Mucosa of descending colon (tissue), 3 donors: ENCODE results near the gene CHURC1. TPM values are rescaled to one million over a fixed set of nuclear protein-coding genes. Genes with fewer than 3 reads are reported as not detected.

ENCODE experiments used
- ATAC-seq: fragments of 200-7000 bp; cut with Tn5 transposase; one replicate; pipeline ENCODE4 v1.9.1; 2020; ENCODE audit warnings: mild to moderate bottlenecking, moderate library complexity
- DNase-seq, 3 donors: peaks; one replicate each; pipeline ENCODE4 v3.0.0-alpha.2; 2020
- H3K36me3 ChIP-seq: fragments of 200-600 bp; one replicate; pipeline ENCODE4 v1.8.0; 2021; ENCODE audit warnings: low read depth, mild to moderate bottlenecking
- H3K4me1 ChIP-seq: fragments of 200-600 bp; one replicate; pipeline ENCODE4 v1.8.0; 2021; ENCODE audit warnings: low read depth, mild to moderate bottlenecking
- H3K4me3 ChIP-seq: fragments of 200-600 bp; one replicate; pipeline ENCODE4 v1.8.0; 2021; ENCODE audit warnings: mild to moderate bottlenecking
- H3K9me3 ChIP-seq: fragments of 200-600 bp; one replicate; pipeline ENCODE4 v1.8.0; 2021; ENCODE audit warnings: mild to moderate bottlenecking
- intact Hi-C, 2 donors: fragments of 100-400 bp; cut with DNase I in 1 of 2; cut with micrococcal nuclease in 1 of 2; formaldehyde crosslinking; loops; one replicate each; pipeline versions ENCODE4 v1.11.0 to v1.11.1; 2022; cut with DNase I, micrococcal nuclease
- total RNA-seq, 3 donors: library from RNA; stranded (reverse); fragmentation: NEBNext Ultra II Directional in 2 of 3; extraction: Animal tissue kit (Norgen Biotek cat#: 25700) in 2 of 3; gene quantifications; one replicate each; pipeline versions ENCODE4 v1.2.1 to v1.2.4, GENCODE V29; 2021 to 2023
- TF ChIP-seq, protein P1 (sequence below): fragments of 200-600 bp; IDR thresholded peaks from one replicate; pipeline ENCODE4 v1.8.0; 2022; ENCODE audit warnings: antibody characterized with exemption, mild to moderate bottlenecking
- donor health status: DM: no; HTN: no; CAD: no; lungs with moderate emphysema.
- donor health status: DM: no; HTN: no; CAD: no.
- donor health status: DM: no; HTN: yes; CAD: no.

The CHURC1 gene
- total RNA-seq, 3 donors from 2014 or later = 52.4 to 66.5 (median 65.4) TPM

GRCh38 chr14:64939817-64940190 is 25.5 kb downstream of the CHURC1 start:
- peak in 1 of 3 donors; percentile 8 for DNase-seq
- peaks cover 26% of the 10 kb centered on the region for H3K4me1 ChIP-seq
- TF ChIP-seq, protein P1, sequence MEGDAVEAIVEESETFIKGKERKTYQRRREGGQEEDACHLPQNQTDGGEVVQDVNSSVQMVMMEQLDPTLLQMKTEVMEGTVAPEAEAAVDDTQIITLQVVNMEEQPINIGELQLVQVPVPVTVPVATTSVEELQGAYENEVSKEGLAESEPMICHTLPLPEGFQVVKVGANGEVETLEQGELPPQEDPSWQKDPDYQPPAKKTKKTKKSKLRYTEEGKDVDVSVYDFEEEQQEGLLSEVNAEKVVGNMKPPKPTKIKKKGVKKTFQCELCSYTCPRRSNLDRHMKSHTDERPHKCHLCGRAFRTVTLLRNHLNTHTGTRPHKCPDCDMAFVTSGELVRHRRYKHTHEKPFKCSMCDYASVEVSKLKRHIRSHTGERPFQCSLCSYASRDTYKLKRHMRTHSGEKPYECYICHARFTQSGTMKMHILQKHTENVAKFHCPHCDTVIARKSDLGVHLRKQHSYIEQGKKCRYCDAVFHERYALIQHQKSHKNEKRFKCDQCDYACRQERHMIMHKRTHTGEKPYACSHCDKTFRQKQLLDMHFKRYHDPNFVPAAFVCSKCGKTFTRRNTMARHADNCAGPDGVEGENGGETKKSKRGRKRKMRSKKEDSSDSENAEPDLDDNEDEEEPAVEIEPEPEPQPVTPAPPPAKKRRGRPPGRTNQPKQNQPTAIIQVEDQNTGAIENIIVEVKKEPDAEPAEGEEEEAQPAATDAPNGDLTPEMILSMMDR = no peak
- no peak for ATAC-seq
- H3K9me3 ChIP-seq = no peaks in the 10 kb centered on the region
- no peak overlapping the region for H3K4me3 ChIP-seq
- intact Hi-C loops = no loop called here
- no peaks in the 10 kb centered on the region for H3K36me3 ChIP-seq

DNA sequence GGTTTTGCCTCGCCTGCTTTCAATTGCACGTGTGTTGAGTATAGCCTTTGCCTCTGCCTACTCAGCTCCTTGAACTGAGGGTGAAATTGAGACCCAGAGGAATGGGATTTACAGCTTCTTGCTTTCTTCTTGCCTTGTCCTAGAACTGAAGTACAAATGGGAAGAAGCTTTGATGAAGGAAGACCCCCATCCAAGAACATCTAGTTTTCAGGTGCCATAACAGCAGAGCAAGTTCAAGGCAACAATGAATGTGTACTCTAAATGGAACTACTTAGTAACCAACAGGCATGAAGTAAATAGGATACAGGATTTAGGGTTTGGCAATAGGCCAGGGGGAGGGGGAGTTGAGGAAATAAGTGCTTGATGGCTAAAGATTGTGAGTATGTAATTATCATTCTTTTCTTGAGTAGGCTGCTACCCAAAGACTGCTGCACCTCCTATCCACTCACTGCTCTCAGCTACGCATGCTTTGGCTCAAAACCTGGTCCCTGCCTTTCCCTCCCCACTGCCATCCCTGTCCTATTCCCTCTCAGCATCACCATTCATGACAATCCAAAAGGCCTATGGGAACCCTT is 26.2 kb downstream of the CHURC1 start:
- no peaks in the 10 kb centered on the region for H3K9me3 ChIP-seq
- TF ChIP-seq, protein P1 = no peak
- no peak for ATAC-seq
- H3K36me3 ChIP-seq = no peaks in the 10 kb centered on the region
- peak in 1 of 3 donors; percentile 41 for DNase-seq
- intact Hi-C loops = no loop called here
- no peak overlapping the region for H3K4me3 ChIP-seq
- peaks cover 26% of the 10 kb centered on the region for H3K4me1 ChIP-seq

DNA sequence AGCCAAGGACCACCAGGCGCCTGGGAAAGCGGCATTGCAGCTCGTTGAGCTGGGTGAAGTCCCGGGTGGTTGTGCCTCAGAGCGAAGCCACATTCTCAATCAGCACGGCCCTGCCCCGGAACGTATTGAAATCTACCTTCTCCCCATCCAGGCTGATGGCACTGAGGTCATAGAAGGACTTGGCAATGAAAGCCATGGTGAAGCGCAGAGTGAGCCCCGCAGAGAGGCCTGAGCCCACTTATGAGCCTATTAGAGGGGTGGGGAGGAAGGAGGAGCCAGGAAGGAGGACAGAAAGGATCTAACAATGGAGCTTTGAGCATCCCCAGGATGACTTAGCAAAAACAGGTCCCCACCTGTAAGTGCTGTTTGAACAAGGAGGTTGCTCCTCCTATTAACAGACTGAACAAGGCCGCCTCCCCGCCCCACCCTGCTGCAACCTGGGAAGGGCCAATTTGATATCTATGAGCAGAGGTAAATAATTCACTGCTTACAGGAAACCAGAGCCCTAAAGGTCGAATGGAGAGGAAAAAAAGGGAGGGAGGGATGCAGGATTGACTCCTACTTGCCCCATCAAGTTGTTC is 28.4 kb downstream of the CHURC1 start, which contains the start of gene GPX2:
TSS of gene GPX2 (minus strand) at position 215 of the 581 bp plus-strand sequence. CDS start at position 196, 19 bp downstream.
- Histone ChIP-seq H3K36me3 (no peaks in the 10 kb centered on the region), H3K4me3 (no peak within 1 kb of the TSS), H3K9me3 (no peaks in the 10 kb centered on the region), H3K4me1 (peaks cover 26% of the 10 kb centered on the region)
- peak; percentile 90 to 91 (median 90) for DNase-seq
- TF ChIP-seq, protein P1 = no peak
- ATAC-seq = peak; percentile 80
- intact Hi-C loops = no loop called here

DNA sequence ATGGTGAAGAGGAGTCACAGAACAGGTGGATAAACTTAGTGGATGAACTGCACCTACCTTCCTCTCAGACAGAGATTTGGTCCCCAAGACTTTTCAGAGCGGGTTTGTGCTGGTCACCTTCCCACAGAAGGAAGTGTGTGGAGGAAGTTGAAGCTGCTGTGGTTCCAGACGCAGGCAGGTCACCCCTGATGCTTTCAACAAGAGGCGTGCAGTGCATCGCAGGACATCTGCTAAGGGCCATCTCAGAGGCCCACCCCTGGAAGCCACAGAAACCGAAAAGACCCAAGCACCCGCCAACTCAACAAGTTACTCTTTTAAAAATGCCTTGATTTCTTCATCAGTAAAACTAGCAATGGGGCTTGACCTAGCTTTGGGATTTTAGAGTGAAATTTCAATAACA is 29.3 kb downstream of the CHURC1 start:
- Histone ChIP-seq H3K4me3 (no peak overlapping the region), H3K4me1 (peaks cover 26% of the 10 kb centered on the region), H3K36me3 (no peaks in the 10 kb centered on the region), H3K9me3 (no peaks in the 10 kb centered on the region)
- no peak for ATAC-seq
- TF ChIP-seq, protein P1 = no peak
- intact Hi-C loops = no loop called here
- DNase-seq = no peak

DNA sequence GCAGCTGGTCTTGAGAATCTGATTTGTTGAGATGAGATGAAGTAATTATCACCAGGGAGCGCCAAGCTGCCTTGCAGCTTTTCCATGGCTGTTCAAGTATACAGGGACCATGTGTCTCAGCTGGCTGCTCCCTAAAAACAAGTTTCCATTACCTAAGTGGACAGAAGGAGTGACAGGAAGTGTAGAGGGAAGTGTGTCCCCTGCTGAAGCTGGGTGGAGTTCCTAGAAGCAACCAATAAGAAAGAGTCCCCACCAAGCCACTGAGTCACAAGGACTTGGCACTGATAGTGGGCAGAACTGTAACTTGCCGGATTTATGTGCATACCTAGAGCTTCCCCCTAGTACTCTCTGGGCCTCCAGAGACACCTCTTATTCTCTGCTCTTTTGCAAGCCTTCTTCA is 29.8 kb downstream of the CHURC1 start:
- ATAC-seq = no peak
- Histone ChIP-seq H3K36me3 (no peaks in the 10 kb centered on the region), H3K4me1 (peaks cover 25% of the 10 kb centered on the region), H3K4me3 (no peak overlapping the region), H3K9me3 (no peaks in the 10 kb centered on the region)
- no peak for DNase-seq
- intact Hi-C loops = no loop called here
- TF ChIP-seq, protein P1 = no peak
